Left lung (tissue), 10 donors: Measurements from ENCODE around the gene ERP27. TPM values are rescaled to one million over a fixed set of nuclear protein-coding genes. Genes with fewer than 3 reads are reported as not detected.

Experiments used
- ATAC-seq: fragments of 200-7000 bp; cut with Tn5 transposase; one replicate; pipeline ENCODE4 v1.9.1; 2020; ENCODE audit warnings: moderate library complexity
- DNase-seq, 4 donors: peaks; one replicate each; pipeline ENCODE4 v3.0.0-alpha.2; 2013 to 2020
- H3K27ac ChIP-seq, 2 donors: fragments of 200-600 bp; sonication (generic) in 1 of 2; one replicate each; pipeline versions ENCODE4 v1.5.0 to v1.8.0; 2020 to 2021
- H3K27me3 ChIP-seq, 2 donors: fragments of 200-600 bp; sonication (generic) in 1 of 2; one replicate each; pipeline versions ENCODE4 v1.5.0 to v1.8.0; 2020 to 2021
- H3K36me3 ChIP-seq, 2 donors: fragments of 200-600 bp; sonication (generic) in 1 of 2; one replicate each; pipeline versions ENCODE4 v1.5.0 to v1.8.0; 2020 to 2021
- H3K4me1 ChIP-seq, 2 donors: fragments of 200-600 bp; one replicate each; pipeline ENCODE4 v1.8.0; 2021
- H3K4me3 ChIP-seq, 2 donors: fragments of 200-600 bp; sonication (generic) in 1 of 2; one replicate each; pipeline versions ENCODE4 v1.5.0 to v1.8.0; 2020 to 2021; ENCODE audit warnings: mild to moderate bottlenecking in 1 of 2
- H3K9me3 ChIP-seq, 2 donors: fragments of 200-600 bp; sonication (generic) in 1 of 2; one replicate each; pipeline versions ENCODE4 v1.5.0 to v1.8.0; 2020 to 2021
- intact Hi-C, 2 donors: fragments of 100-400 bp; cut with DNase I; formaldehyde crosslinking; loops; one replicate each; pipeline versions ENCODE4 v1.11.2 to v1.14.2; 2022
- polyA plus RNA-seq, 6 donors: library from polyadenylated mRNA; unstranded; fragments of 120-200 nt; gene quantifications; one replicate each; pipeline ENCODE4 v1.2.1, GENCODE V29; 2013; ENCODE audit not compliant: insufficient read length in 6 of 6
- total RNA-seq, 2 donors: library from RNA; stranded (reverse); fragmentation: NEBNext Ultra II Directional; extraction: Animal tissue kit (Norgen Biotek cat#: 25700); gene quantifications; one replicate each; pipeline ENCODE4 v1.2.1, GENCODE V29; 2021
- TF ChIP-seq, protein P1 (sequence below), 2 donors: fragments of 200-600 bp; sonication (generic) in 1 of 2; IDR thresholded peaks; one replicate each; pipeline versions ENCODE4 v1.5.0 to v1.8.0; 2021; ENCODE audit warnings: antibody characterized with exemption in 2 of 2
- donor health status: DM: no; HTN: yes; CAD: no.
- donor health status: DM: no; HTN: no; CAD: no.

The ERP27 gene
- total and polyA plus RNA-seq, 8 donors: 3.0 to 16.2 (median 8.4) TPM

DNA sequence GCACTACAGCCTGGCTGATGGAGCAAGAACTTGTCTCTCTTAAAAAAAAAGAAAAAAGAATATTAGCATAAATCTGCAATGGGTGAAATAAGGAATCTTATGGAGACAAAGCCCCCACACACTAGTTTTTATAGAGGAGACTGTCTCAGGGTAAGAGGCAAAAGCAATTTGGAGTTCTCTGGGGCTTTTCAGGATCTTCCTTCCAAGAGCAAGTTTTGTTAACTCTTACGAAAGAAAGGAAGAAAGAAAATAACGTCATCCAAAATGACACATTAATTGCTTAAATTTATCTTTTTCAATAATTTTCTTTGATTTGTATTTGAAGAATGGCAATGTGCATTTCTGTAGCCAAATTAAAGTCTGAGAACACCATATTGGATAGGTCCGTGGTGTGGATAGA lies 38.3 kb upstream of the ERP27 start:
- no peaks in the 10 kb centered on the region for H3K27me3 ChIP-seq
- no peaks in the 10 kb centered on the region for H3K36me3 ChIP-seq
- H3K4me3 ChIP-seq: no peak overlapping the region
- no peak for ATAC-seq
- H3K27ac ChIP-seq: no peak overlapping the region
- peaks cover 0 to 61% of the 10 kb centered on the region in 2 donors for H3K4me1 ChIP-seq
- intact Hi-C loops: no loop called here
- TF ChIP-seq, protein P1, sequence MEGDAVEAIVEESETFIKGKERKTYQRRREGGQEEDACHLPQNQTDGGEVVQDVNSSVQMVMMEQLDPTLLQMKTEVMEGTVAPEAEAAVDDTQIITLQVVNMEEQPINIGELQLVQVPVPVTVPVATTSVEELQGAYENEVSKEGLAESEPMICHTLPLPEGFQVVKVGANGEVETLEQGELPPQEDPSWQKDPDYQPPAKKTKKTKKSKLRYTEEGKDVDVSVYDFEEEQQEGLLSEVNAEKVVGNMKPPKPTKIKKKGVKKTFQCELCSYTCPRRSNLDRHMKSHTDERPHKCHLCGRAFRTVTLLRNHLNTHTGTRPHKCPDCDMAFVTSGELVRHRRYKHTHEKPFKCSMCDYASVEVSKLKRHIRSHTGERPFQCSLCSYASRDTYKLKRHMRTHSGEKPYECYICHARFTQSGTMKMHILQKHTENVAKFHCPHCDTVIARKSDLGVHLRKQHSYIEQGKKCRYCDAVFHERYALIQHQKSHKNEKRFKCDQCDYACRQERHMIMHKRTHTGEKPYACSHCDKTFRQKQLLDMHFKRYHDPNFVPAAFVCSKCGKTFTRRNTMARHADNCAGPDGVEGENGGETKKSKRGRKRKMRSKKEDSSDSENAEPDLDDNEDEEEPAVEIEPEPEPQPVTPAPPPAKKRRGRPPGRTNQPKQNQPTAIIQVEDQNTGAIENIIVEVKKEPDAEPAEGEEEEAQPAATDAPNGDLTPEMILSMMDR (IDR thresholded peaks at IDR 0.05): no peak
- DNase-seq: no peak
- H3K9me3 ChIP-seq: no peaks in the 10 kb centered on the region

DNA sequence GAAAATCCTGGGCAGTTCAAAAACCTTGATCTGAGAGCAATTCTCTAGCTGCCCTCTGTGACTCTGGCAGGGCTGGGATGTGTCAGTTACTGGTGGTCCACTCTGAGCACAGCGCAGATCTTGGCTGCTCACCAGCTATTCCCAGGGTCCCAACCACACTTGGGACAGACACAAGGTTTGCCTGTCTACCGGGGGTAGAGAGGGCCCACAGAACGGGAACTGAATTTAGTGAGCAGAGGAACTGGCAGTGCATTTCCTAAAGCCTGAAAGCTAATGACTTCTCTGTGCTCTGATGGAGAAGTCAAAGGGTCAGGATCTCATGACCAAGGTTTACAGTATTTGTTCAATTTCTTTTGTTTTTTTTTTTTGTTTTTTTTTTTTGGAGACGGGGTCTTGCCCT lies 37.1 kb upstream of the ERP27 start:
- TF ChIP-seq, protein P1 (IDR thresholded peaks at IDR 0.05): no peak
- intact Hi-C loops: no loop called here
- DNase-seq (no peak), ATAC-seq (peak; percentile 24)
- Histone ChIP-seq H3K27me3 (no peaks in the 10 kb centered on the region), H3K9me3 (no peaks in the 10 kb centered on the region), H3K27ac (no peak overlapping the region), H3K4me1 (peaks cover 0 to 49% of the 10 kb centered on the region in 2 donors), H3K36me3 (no peaks in the 10 kb centered on the region), H3K4me3 (no peak overlapping the region)

DNA sequence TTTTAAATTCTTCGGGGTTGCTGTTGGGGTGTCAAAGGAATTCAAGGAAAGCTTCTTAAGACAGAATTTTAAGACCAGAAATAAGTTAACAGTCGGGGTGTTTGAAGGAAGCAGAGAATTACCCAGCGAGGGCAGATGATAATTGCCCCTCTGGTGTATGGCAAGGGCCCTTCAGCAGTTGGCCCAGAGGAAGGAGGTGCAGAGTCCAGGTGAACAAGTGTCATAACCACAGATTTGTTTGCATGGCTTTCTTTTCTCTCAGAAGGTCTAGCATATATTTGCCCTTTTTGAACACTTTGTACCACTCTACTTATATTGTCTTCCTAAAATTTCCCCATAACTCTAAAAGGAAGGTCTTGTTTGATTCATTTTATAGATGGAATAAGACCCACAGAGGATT lies 36.3 kb upstream of the ERP27 start:
- ATAC-seq: no peak
- H3K27ac ChIP-seq: no peak overlapping the region
- intact Hi-C loops: no loop called here
- H3K4me1 ChIP-seq: peaks cover 0 to 41% of the 10 kb centered on the region in 2 donors
- no peak overlapping the region for H3K4me3 ChIP-seq
- no peak for DNase-seq
- no peaks in the 10 kb centered on the region for H3K36me3 ChIP-seq
- TF ChIP-seq, protein P1 (IDR thresholded peaks at IDR 0.05): no peak
- H3K9me3 ChIP-seq: no peaks in the 10 kb centered on the region
- H3K27me3 ChIP-seq: no peaks in the 10 kb centered on the region

DNA sequence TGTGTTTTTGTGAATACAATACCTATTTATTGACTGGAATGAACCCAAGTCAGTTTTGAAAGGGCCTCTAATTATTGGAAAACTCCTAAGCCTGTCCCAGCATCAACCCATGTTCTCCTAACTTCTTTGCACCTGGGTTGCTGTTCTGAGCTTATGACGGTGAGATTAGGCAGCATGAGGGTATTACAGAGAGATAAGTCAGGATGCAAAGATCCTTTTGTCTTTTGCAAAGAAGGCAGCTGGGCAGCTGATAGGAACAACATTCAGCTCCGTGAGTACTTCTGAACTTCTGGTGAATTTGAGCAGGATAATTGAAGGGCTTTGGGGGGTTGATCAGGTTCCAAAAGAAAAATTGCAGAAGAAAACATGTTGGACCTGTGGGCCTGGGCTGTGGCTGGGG lies 34.5 kb upstream of the ERP27 start, which contains the start of gene PDE6H:
TSS of gene PDE6H (plus strand) at position 227 of the 400 bp plus-strand sequence. CDS start 4,971 bp downstream, outside the sequence.
- intact Hi-C loops: no loop called here
- ATAC-seq (no peak), DNase-seq (no peak)
- H3K4me1 ChIP-seq: peaks cover 0 to 36% of the 10 kb centered on the region in 2 donors
- H3K27me3 ChIP-seq: no peaks in the 10 kb centered on the region
- TF ChIP-seq, protein P1 (IDR thresholded peaks at IDR 0.05): no peak
- no peak within 1 kb of the TSS for H3K4me3 ChIP-seq
- H3K27ac ChIP-seq: no peak within 1 kb of the TSS
- H3K36me3 ChIP-seq: no peaks in the 10 kb centered on the region
- no peaks in the 10 kb centered on the region for H3K9me3 ChIP-seq

DNA sequence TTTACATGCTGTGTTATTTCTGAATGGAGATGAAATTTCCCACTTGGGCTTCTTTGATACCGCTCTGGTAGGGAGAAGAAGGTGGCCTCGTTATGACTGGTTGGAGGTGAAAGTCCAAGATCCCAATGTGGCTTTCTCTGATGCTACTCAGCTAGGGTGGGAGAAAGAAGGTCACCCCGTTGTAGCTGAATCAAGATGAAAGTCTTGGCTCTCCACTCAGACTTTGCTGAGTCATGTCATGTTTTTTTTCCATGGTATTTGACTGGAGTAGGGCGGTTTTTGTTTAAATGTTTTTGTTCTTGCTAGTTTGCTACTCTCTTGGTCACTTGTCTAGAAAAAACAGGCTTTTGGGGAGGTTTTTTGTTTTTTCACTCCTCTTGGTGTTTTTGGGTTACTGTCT lies 32.1 kb upstream of the ERP27 start:
- H3K36me3 ChIP-seq: no peaks in the 10 kb centered on the region
- no peaks in the 10 kb centered on the region for H3K27me3 ChIP-seq
- TF ChIP-seq, protein P1 (IDR thresholded peaks at IDR 0.05): no peak
- no peak overlapping the region for H3K27ac ChIP-seq
- no peak for ATAC-seq
- intact Hi-C loops: no loop called here
- H3K9me3 ChIP-seq: no peaks in the 10 kb centered on the region
- DNase-seq: no peak
- no peak overlapping the region for H3K4me3 ChIP-seq
- H3K4me1 ChIP-seq: peaks cover 0 to 22% of the 10 kb centered on the region in 2 donors
